ENCODE data around the gene DNAH11. TPM values are rescaled to one million over a fixed set of nuclear protein-coding genes. Genes with fewer than 3 reads are reported as not detected.

Gene DNAH11
- total RNA-seq, 1 experiment from 2014 or later = 1.9 TPM

- TF ChIP-seq CTCF (IDR thresholded peaks at IDR 0.05; ENCODE audit: unreplicated experiment) = no peak
- Mint-ChIP-seq H3K27me3 (ENCODE audit: unreplicated experiment) (peaks cover 11% of the 10 kb centered on the region), H3K4me3 (ENCODE audit: low read depth, unreplicated experiment) (no peak overlapping the region), H3K36me3 (ENCODE audit: insufficient read depth, unreplicated experiment) (peaks cover 22% of the 10 kb centered on the region), H3K4me1 (ENCODE audit: low read depth, unreplicated experiment) (peaks cover 12% of the 10 kb centered on the region), H3K27ac (ENCODE audit: unreplicated experiment) (no peak overlapping the region), H3K9me3 (ENCODE audit: low read depth, unreplicated experiment) (no peaks in the 10 kb centered on the region)
- intact Hi-C loops (cut with micrococcal nuclease; ENCODE audit: unreplicated experiment) = no loop called here
- no TSS peak for BruUV-seq (replicated peaks)
- CTCF ChIA-PET = interaction anchor here (0.7 kb wide), 1 partner anchor 129 kb away, joined by 3 read pairs; no protein-coding TSS in a partner anchor
- no peak for DNase-seq
Measured at GRCh38 chr7:21947946-21948345, 405.1 kb downstream of the DNAH11 start.

- Mint-ChIP-seq H3K27ac (ENCODE audit: unreplicated experiment) (no peak overlapping the region), H3K4me1 (ENCODE audit: low read depth, unreplicated experiment) (peaks cover 7% of the 10 kb centered on the region), H3K9me3 (ENCODE audit: low read depth, unreplicated experiment) (no peaks in the 10 kb centered on the region), H3K36me3 (ENCODE audit: insufficient read depth, unreplicated experiment) (peaks cover 22% of the 10 kb centered on the region), H3K27me3 (ENCODE audit: unreplicated experiment) (peaks cover 11% of the 10 kb centered on the region), H3K4me3 (ENCODE audit: low read depth, unreplicated experiment) (no peak overlapping the region)
- DNase-seq = no peak
- intact Hi-C loops (cut with micrococcal nuclease; ENCODE audit: unreplicated experiment) = no loop called here
- CTCF ChIA-PET = interaction anchor here (0.6 to 0.7 kb wide), 2 partner anchors 129 to 1674 kb away, joined by 3 to 4 read pairs; no protein-coding TSS in a partner anchor
- TF ChIP-seq CTCF (IDR thresholded peaks at IDR 0.05; ENCODE audit: unreplicated experiment) = no peak
- no TSS peak for BruUV-seq (replicated peaks)
Measured at GRCh38 chr7:21948364-21948763, 405.5 kb downstream of the DNAH11 start.

GRCh38 chr7:21948887-21949540, 406.2 kb downstream of the DNAH11 start:
- peaks cover 7% of the 10 kb centered on the region for H3K4me1 Mint-ChIP-seq (ENCODE audit: low read depth, unreplicated experiment)
- CTCF ChIA-PET = interaction anchor here (0.5 to 0.7 kb wide), 3 partner anchors 130 to 1674 kb away, joined by 3 to 4 read pairs (median 4); no protein-coding TSS in a partner anchor

More at GRCh38 chr7:21948887-21949540, 406.2 kb downstream of the DNAH11 start:
- Mint-ChIP-seq H3K27me3 (ENCODE audit: unreplicated experiment) (peaks cover 11% of the 10 kb centered on the region), H3K27ac (ENCODE audit: unreplicated experiment) (no peak overlapping the region), H3K36me3 (ENCODE audit: insufficient read depth, unreplicated experiment) (peaks cover 21% of the 10 kb centered on the region), H3K4me3 (ENCODE audit: low read depth, unreplicated experiment) (no peak overlapping the region), H3K9me3 (ENCODE audit: low read depth, unreplicated experiment) (no peaks in the 10 kb centered on the region)
- intact Hi-C loops (cut with micrococcal nuclease; ENCODE audit: unreplicated experiment) = no loop called here
- no TSS peak for BruUV-seq (replicated peaks)
- TF ChIP-seq CTCF (IDR thresholded peaks at IDR 0.05; ENCODE audit: unreplicated experiment) = no peak
- DNase-seq = no peak

Other genes with a start within 250 kb of the DNAH11 start
- gene SP4, start 115.0 kb upstream of the DNAH11 start, total RNA-seq (2022) = 15.8 and 15.9 TPM in 2 replicates

Measured in Calu3 (cell line).